ENCODE data around the gene SLC25A33.

The SLC25A33 gene

GRCh38 chr1:9597361-9598315 lies 58.4 kb downstream of the SLC25A33 start:
- no peak for TF ChIP-seq CTCF (conservative IDR thresholded peaks at IDR 0.05; ENCODE audit: low read depth, low read length)
- DNase-seq (ENCODE audit: low read depth), result no peak
- H3K4me3 ChIP-seq (ENCODE audit: low read depth, low read length), result no peak overlapping the region

- H3K4me3 ChIP-seq (ENCODE audit: low read depth, low read length), result no peak overlapping the region
- no peak for DNase-seq (ENCODE audit: low read depth)
- no peak for TF ChIP-seq CTCF (conservative IDR thresholded peaks at IDR 0.05; ENCODE audit: low read depth, low read length)
Measured at GRCh38 chr1:9598316-9598700, 59.0 kb downstream of the SLC25A33 start.

GRCh38 chr1:9599741-9600140 lies 60.5 kb downstream of the SLC25A33 start:
- no peak overlapping the region for H3K4me3 ChIP-seq (ENCODE audit: low read depth, low read length)
- TF ChIP-seq CTCF (conservative IDR thresholded peaks at IDR 0.05; ENCODE audit: low read depth, low read length), result no peak
- no peak for DNase-seq (ENCODE audit: low read depth)

- DNase-seq (ENCODE audit: low read depth), result no peak
- TF ChIP-seq CTCF (conservative IDR thresholded peaks at IDR 0.05; ENCODE audit: low read depth, low read length), result no peak
- H3K4me3 ChIP-seq (ENCODE audit: low read depth, low read length), result no peak overlapping the region
Measured at GRCh38 chr1:9600861-9601834, 61.9 kb downstream of the SLC25A33 start.

- TF ChIP-seq CTCF (conservative IDR thresholded peaks at IDR 0.05; ENCODE audit: low read depth, low read length), result no peak
- DNase-seq (ENCODE audit: low read depth), result no peak
- no peak overlapping the region for H3K4me3 ChIP-seq (ENCODE audit: low read depth, low read length)
Measured at GRCh38 chr1:9601942-9602793, 62.9 kb downstream of the SLC25A33 start.

GRCh38 chr1:9602794-9603167 lies 63.5 kb downstream of the SLC25A33 start:
- H3K4me3 ChIP-seq (ENCODE audit: low read depth, low read length), result no peak overlapping the region
- DNase-seq (ENCODE audit: low read depth), result no peak
- no peak for TF ChIP-seq CTCF (conservative IDR thresholded peaks at IDR 0.05; ENCODE audit: low read depth, low read length)
